Lower lobe of right lung (tissue), 2 donors: ENCODE results near the gene ADGRF1. TPM values are rescaled to one million over a fixed set of nuclear protein-coding genes. Genes with fewer than 3 reads are reported as not detected.
A peak's percentile ranks its signal among the peaks of the same experiment; 100 is the strongest.

Source experiments
- ATAC-seq, 2 donors: fragments of 200-7000 bp; cut with Tn5 transposase; one replicate each; pipeline ENCODE4 v1.9.1; 2020 to 2022; ENCODE audit warnings: mild to moderate bottlenecking in 2 of 2, moderate library complexity in 2 of 2
- DNase-seq: peaks from one replicate; pipeline ENCODE4 v3.0.0-alpha.2; 2020
- H3K27ac ChIP-seq: fragments of 200-600 bp; one replicate; pipeline ENCODE4 v1.8.0; 2022
- H3K27me3 ChIP-seq: fragments of 200-600 bp; one replicate; pipeline ENCODE4 v1.8.0; 2022; ENCODE audit warnings: low read depth
- H3K36me3 ChIP-seq: fragments of 200-600 bp; one replicate; pipeline ENCODE4 v1.8.0; 2022; ENCODE audit warnings: mild to moderate bottlenecking
- H3K4me1 ChIP-seq: fragments of 200-600 bp; one replicate; pipeline ENCODE4 v1.8.0; 2022
- H3K4me3 ChIP-seq: fragments of 200-600 bp; one replicate; pipeline ENCODE4 v1.8.0; 2022; ENCODE audit warnings: mild to moderate bottlenecking
- H3K9me3 ChIP-seq: fragments of 200-600 bp; one replicate; pipeline ENCODE4 v1.8.0; 2022
- CTCF ChIP-seq: fragments of 200-600 bp; IDR thresholded peaks from one replicate; pipeline ENCODE4 v1.8.0; 2022; ENCODE audit warnings: antibody characterized with exemption, mild to moderate bottlenecking
- intact Hi-C: fragments of 100-400 bp; cut with DNase I; formaldehyde crosslinking; loops from one replicate; pipeline ENCODE4 v1.11.0; 2022
- total RNA-seq: library from RNA; stranded (reverse); fragmentation: NEBNext Ultra II Directional; extraction: Animal tissue kit (Norgen Biotek cat#: 25700); gene quantifications from one replicate; pipeline ENCODE4 v1.2.1, GENCODE V29; 2021
- donor health status: DM: no; HTN: yes; CAD: no; lungs with severe emphysema.

Gene ADGRF1
- total RNA-seq, 1 donor from 2014 or later: 9.9 TPM

DNA sequence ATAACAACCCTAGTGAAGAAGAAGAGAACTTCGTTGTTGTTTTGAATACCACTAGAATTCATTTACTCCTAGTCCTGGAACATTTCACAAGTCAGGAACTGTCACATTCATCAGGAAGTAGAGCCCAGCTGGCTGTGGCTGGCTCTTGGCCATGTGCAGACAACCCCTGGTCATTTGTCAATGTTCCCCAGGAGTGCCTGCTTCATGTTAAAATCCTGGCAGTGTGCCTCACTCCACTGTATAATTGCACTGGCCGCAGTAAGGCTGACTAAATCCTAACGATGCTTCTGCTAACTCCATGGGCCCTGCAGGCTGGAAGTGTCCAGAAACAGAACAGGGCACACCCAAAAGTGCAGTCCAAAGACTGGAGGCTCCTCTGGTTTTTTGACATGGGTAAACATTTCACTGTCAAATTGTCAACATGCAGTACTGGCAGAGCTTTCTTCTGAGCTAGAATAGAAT is 41.5 kb upstream of the ADGRF1 start:
- no peaks in the 10 kb centered on the region for H3K36me3 ChIP-seq
- H3K27ac ChIP-seq: no peak overlapping the region
- H3K27me3 ChIP-seq: no peaks in the 10 kb centered on the region
- no peak overlapping the region for H3K4me3 ChIP-seq
- no peaks in the 10 kb centered on the region for H3K9me3 ChIP-seq
- intact Hi-C loops: no loop called here
- peaks cover 11% of the 10 kb centered on the region for H3K4me1 ChIP-seq
- TF ChIP-seq CTCF: no peak
- ATAC-seq: peak; percentile 94
- peak; percentile 89 for DNase-seq

DNA sequence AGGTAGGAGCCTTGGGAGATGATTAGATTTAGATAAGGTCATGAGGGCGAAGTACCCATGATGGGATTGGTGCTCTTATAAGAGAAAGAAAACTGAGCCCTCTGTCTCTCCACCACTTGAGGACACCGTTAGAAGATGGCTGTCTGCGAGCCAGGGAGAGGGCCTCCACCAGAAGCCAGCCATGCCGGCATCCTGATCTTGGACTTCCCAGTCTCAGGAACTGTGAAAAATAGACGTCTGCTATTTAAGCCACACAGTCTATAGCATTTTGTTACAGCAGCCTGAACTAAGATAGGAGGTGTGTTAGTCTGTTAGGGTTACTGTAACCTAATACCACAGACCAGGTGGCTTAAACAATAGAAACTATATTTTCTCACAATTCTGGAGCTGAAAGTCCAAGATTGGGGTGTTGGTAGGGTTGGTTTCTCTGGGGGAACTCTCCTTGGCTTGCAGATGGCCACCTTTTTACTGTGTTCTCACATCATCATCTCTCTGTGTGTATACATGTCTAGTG is 38.0 kb upstream of the ADGRF1 start:
- TF ChIP-seq CTCF: no peak
- Histone ChIP-seq H3K4me1 (peaks cover 34% of the 10 kb centered on the region), H3K36me3 (no peaks in the 10 kb centered on the region), H3K4me3 (no peak overlapping the region), H3K27ac (no peak overlapping the region), H3K27me3 (no peaks in the 10 kb centered on the region), H3K9me3 (no peaks in the 10 kb centered on the region)
- intact Hi-C loops: no loop called here
- DNase-seq (no peak), ATAC-seq (no peak)

DNA sequence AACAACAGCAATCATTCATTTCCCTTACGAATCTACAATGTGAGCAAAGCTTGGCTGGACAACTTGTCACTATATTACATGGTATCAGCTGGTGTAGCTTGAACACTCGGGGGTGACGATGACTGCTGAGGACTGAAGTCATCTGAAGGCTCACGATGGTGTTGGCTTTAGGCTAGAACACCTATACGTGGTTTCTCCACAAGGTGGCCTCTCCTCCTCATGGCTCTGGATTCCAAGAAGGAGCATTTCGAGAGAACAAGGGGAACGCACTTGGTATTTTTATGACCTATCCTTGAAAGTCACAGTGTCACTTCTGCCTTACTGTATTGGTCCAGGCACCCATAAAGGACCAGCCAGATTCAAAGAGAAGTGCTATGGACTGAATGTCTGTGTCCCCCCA is 37.5 kb upstream of the ADGRF1 start:
- Histone ChIP-seq H3K4me3 (no peak overlapping the region), H3K9me3 (no peaks in the 10 kb centered on the region), H3K4me1 (peaks cover 33% of the 10 kb centered on the region), H3K36me3 (no peaks in the 10 kb centered on the region), H3K27me3 (no peaks in the 10 kb centered on the region), H3K27ac (no peak overlapping the region)
- ATAC-seq (no peak), DNase-seq (no peak)
- TF ChIP-seq CTCF: no peak
- intact Hi-C loops: no loop called here

GRCh38 chr6:47078991-47079390 is 36.9 kb upstream of the ADGRF1 start:
- intact Hi-C loops: no loop called here
- ATAC-seq: no peak

GRCh38 chr6:47076422-47077344 is 34.6 kb upstream of the ADGRF1 start:
- peak overlapping the region; percentile 8 for H3K27ac ChIP-seq
- peaks cover 23% of the 10 kb centered on the region for H3K4me1 ChIP-seq
- ATAC-seq: peak; percentile 65 to 77
- no peaks in the 10 kb centered on the region for H3K36me3 ChIP-seq
- no peak for DNase-seq
- intact Hi-C loops: no loop called here
- H3K4me3 ChIP-seq: no peak overlapping the region
- H3K9me3 ChIP-seq: no peaks in the 10 kb centered on the region
- H3K27me3 ChIP-seq: no peaks in the 10 kb centered on the region
- no peak for TF ChIP-seq CTCF

More at GRCh38 chr6:47078991-47079390, 36.9 kb upstream of the ADGRF1 start:
- peaks cover 27% of the 10 kb centered on the region for H3K4me1 ChIP-seq
- H3K9me3 ChIP-seq: no peaks in the 10 kb centered on the region
- H3K4me3 ChIP-seq: no peak overlapping the region
- H3K27ac ChIP-seq: no peak overlapping the region
- no peak for DNase-seq
- H3K27me3 ChIP-seq: no peaks in the 10 kb centered on the region
- no peak for TF ChIP-seq CTCF
- H3K36me3 ChIP-seq: no peaks in the 10 kb centered on the region
